ENCODE results near the gene SPATA18. TPM values are rescaled to one million over a fixed set of nuclear protein-coding genes. Genes with fewer than 3 reads are reported as not detected.

The SPATA18 gene
- polyA plus RNA-seq, 6 donors from 2014 or later: 0.11 to 2.2 (median 1.6) TPM; not detected in 1

GRCh38 chr4:52142816-52143215 is 91.7 kb downstream of the SPATA18 start:
- no peak for DNase-seq
- H3K9me3 Mint-ChIP-seq: peaks cover 0 to 10% (median 5%) of the 10 kb centered on the region in 7 donors
- H3K27ac Mint-ChIP-seq: no peak overlapping the region
- no peaks in the 10 kb centered on the region for H3K27me3 Mint-ChIP-seq
- no peaks in the 10 kb centered on the region for H3K36me3 Mint-ChIP-seq
- H3K4me3 Mint-ChIP-seq: no peak overlapping the region
- H3K4me1 Mint-ChIP-seq: no peaks in the 10 kb centered on the region
- ATAC-seq (ENCODE audit: low read depth in 2 of 2): no peak

- H3K4me1 Mint-ChIP-seq: no peaks in the 10 kb centered on the region
- H3K36me3 Mint-ChIP-seq: no peaks in the 10 kb centered on the region
- H3K4me3 Mint-ChIP-seq: no peak overlapping the region
- ATAC-seq (ENCODE audit: low read depth in 2 of 2): no peak
- DNase-seq: no peak
- H3K9me3 Mint-ChIP-seq: peaks cover 0 to 10% (median 5%) of the 10 kb centered on the region in 7 donors
- no peaks in the 10 kb centered on the region for H3K27me3 Mint-ChIP-seq
- no peak overlapping the region for H3K27ac Mint-ChIP-seq
Measured at GRCh38 chr4:52143815-52144214, 92.7 kb downstream of the SPATA18 start.

GRCh38 chr4:52144372-52144771 is 93.3 kb downstream of the SPATA18 start:
- Mint-ChIP-seq H3K36me3 (no peaks in the 10 kb centered on the region), H3K4me3 (no peak overlapping the region), H3K4me1 (no peaks in the 10 kb centered on the region), H3K27me3 (no peaks in the 10 kb centered on the region), H3K27ac (no peak overlapping the region), H3K9me3 (peaks cover 0 to 8% (median 5%) of the 10 kb centered on the region in 7 donors)
- ATAC-seq (ENCODE audit: low read depth in 2 of 2): no peak
- DNase-seq: no peak

Other genes starting within 250 kb of the SPATA18 start
- gene DCUN1D4, start 208.2 kb upstream of the SPATA18 start, polyA plus RNA-seq (ENCODE audit: low read depth in 6 of 6): 10 to 100 TPM in 4 of 6 donors, 1 to 10 TPM in 2; 9.2 to 14.4 (median 11.9) TPM
- under 1 TPM in 1 of 6 donors, not detected in 5; 0.24 TPM for gene LRRC66, start 30.9 kb upstream of the SPATA18 start, polyA plus RNA-seq (ENCODE audit: low read depth in 6 of 6)
- gene SGCB, start 13.0 kb upstream of the SPATA18 start, polyA plus RNA-seq (ENCODE audit: low read depth in 6 of 6): 1 to 10 TPM; 4.4 to 8.3 (median 4.8) TPM

Data from naive B cell (primary cell).